GM12878 (cell line): ENCODE data around the gene GTF2F2. TPM values are rescaled to one million over a fixed set of nuclear protein-coding genes. Genes with fewer than 3 reads are reported as not detected.

Experiments used
- ATAC-seq: fragments of 200-7000 bp; cut with Tn5 transposase; 3 replicates; pipeline ENCODE4 v1.9.1; 2020; ENCODE audit warnings: mild to moderate bottlenecking, moderate library complexity
- BruUV-seq: library from RNA; stranded (reverse); fragments of 400-500 nt; replicated peaks from 2 replicates; lab custom pipeline; 2021; lab: Mats Ljungman, UMichigan
- CTCF ChIA-PET: fragments of 300-600 bp; sonication (Branson Sonifier 250); formaldehyde crosslinking; extraction: SDS; loops from one replicate; lab custom pipeline; 2021; ENCODE audit warnings: inconsistent platforms; lab: Yijun Ruan, JAX
- POLR2A ChIA-PET: fragments of 350-600 bp; formaldehyde crosslinking; extraction: SDS; loops from one replicate; lab custom pipeline; 2021; ENCODE audit warnings: inconsistent platforms; lab: Charles Lee
- RAD21 ChIA-PET: fragments of 300-600 bp; sonication (Branson Sonifier 250); formaldehyde crosslinking; loops from one replicate; lab custom pipeline; 2023; ENCODE audit warnings: antibody characterized with exemption; ENCODE audit not compliant: unreplicated experiment; lab: Charles Lee
- SMC1A ChIA-PET: fragments of 300-600 bp; sonication (Branson Sonifier 250); formaldehyde crosslinking; loops from one replicate; lab custom pipeline; 2023; ENCODE audit not compliant: unreplicated experiment, uncharacterized antibody; lab: Charles Lee
- DNase-seq: peaks from one replicate; pipeline ENCODE4 v3.0.0-alpha.2; 2011; ENCODE audit warnings: low read depth, low spot score
- FAIRE-seq: peaks from 3 replicates; lab custom pipeline; 2011; peaks lifted over from hg19 to GRCh38; lab: Jason Lieb, UNC
- H2AFZ ChIP-seq: 2 replicates; pipeline ENCODE4 v1.6.0; 2011; ENCODE audit warnings: low read depth, low read length, control low read depth; ENCODE audit not compliant: control insufficient read depth
- H3K27ac ChIP-seq: 2 replicates; pipeline ENCODE4 v1.5.1; 2011; ENCODE audit warnings: control low read depth; ENCODE audit not compliant: control insufficient read depth, insufficient read depth
- H3K27me3 ChIP-seq, 2 experiments: replicated peaks in 1 of 2; 2 replicates each; pipeline versions ENCODE4 v1.6.0 to v1.6.1; 2011; ENCODE audit warnings: low read length in 1 of 2; ENCODE audit not compliant: control insufficient read depth in 2 of 2, insufficient read depth in 2 of 2
- H3K36me3 ChIP-seq, 2 experiments: 2 replicates each; pipeline ENCODE4 v1.5.1; 2011; ENCODE audit warnings: low read length in 1 of 2; ENCODE audit not compliant: control insufficient read depth in 2 of 2, insufficient read depth in 2 of 2
- H3K4me1 ChIP-seq: 2 replicates; pipeline ENCODE4 v1.6.1; 2011; ENCODE audit warnings: mild to moderate bottlenecking, low read length, moderate library complexity, mixed read lengths; ENCODE audit not compliant: control insufficient read depth, insufficient read depth
- H3K4me2 ChIP-seq: 2 replicates; pipeline ENCODE4 v1.6.0; 2011; ENCODE audit warnings: control low read depth; ENCODE audit not compliant: control insufficient read depth, insufficient read depth
- H3K4me3 ChIP-seq: fragments of 200-600 bp; sonication (generic); 2 replicates; pipeline ENCODE4 v1.5.1; 2016
- H3K79me2 ChIP-seq: 2 replicates; pipeline ENCODE4 v1.6.0; 2011; ENCODE audit warnings: low read length; ENCODE audit not compliant: control insufficient read depth, insufficient read depth
- H3K9ac ChIP-seq: 2 replicates; pipeline ENCODE4 v1.8.0; 2011; ENCODE audit warnings: low read length, control low read depth, mixed read lengths; ENCODE audit not compliant: control insufficient read depth, insufficient read depth
- H3K9me3 ChIP-seq: replicated peaks from 3 replicates; pipeline ENCODE4 v1.5.1; 2011; ENCODE audit warnings: mild to moderate bottlenecking, low read length; ENCODE audit not compliant: control insufficient read depth, insufficient read depth
- H4K20me1 ChIP-seq: 2 replicates; pipeline ENCODE4 v1.6.0; 2011; ENCODE audit not compliant: control insufficient read depth, insufficient read depth
- RCOR1 ChIP-seq: conservative IDR thresholded peaks from 2 replicates; pipeline ENCODE4 v1.6.1; 2012; ENCODE audit warnings: low read depth, low read length, improper control_type of control experiment
- ZBTB4 ChIP-seq: fragments of 450-650 bp; formaldehyde crosslinking; IDR thresholded peaks from 2 replicates; pipeline ENCODE4 v1.4.0; 2022; ENCODE audit warnings: mild to moderate bottlenecking, moderate library complexity
- WGBS: methylation state at CpG from one replicate; pipeline ENCODE4 v1.1.6; 2016; ENCODE audit warnings: low lambda C conversion rate; ENCODE audit not compliant: insufficient replicate concordance, insufficient coverage; ENCODE audit errors: missing lambda C conversion rate; 5-methylcytosine and 5-hydroxymethylcytosine counted together
- in situ Hi-C: fragments of 300-500 bp; cut with MboI; formaldehyde crosslinking; loops from 9 replicates; pipeline ENCODE4 v1.14.3; 2018; ENCODE audit warnings: mixed read lengths
- intact Hi-C: fragments of 100-400 bp; cut with micrococcal nuclease; formaldehyde crosslinking; loops from one replicate; pipeline ENCODE4 v1.14.2; 2022; ENCODE audit not compliant: unreplicated experiment
- polyA plus RNA-seq, 11 experiments: library from polyadenylated mRNA; depleted of rRNA in 4 of 11; unstranded in 6 of 11; stranded (reverse) in 5 of 11; fragments of >200 nt; fragmentation: Nextera tagmentation in 4 of 11; fragmentation: Illumina TruSeq in 1 of 11; extraction: Ambion mirVana in 4 of 11; extraction: Trizol in 1 of 11; gene quantifications; 1 replicate in 1 of 11; 2 replicates in 10 of 11; pipeline versions ENCODE4 v1.2.1 to v1.2.3, GENCODE V29; 2011 to 2016; ENCODE audit warnings: inconsistent platforms in 2 of 11, missing spikeins in 2 of 11, low read depth in 1 of 11
- total RNA-seq, 4 experiments: library from RNA; depleted of rRNA in 3 of 4; stranded (reverse); fragments of >200 nt in 3 of 4; fragmentation: Illumina TruSeq in 1 of 4; extraction: Trizol in 1 of 4; gene quantifications; 2 replicates each; pipeline versions ENCODE4 v1.2.1 to v1.2.3, GENCODE V29; 2013 to 2021

GTF2F2 gene
- total and polyA plus RNA-seq, 10 of the 15 experiments (the other 5 are each of a cell fraction or from before 2014, with no cell fraction given), result 14.5 to 30.8 (median 22.6) TPM

- Histone ChIP-seq H3K4me1 (no peaks in the 10 kb centered on the region), H3K4me3 (no peak overlapping the region), H3K9ac (no peak overlapping the region), H3K4me2 (no peak overlapping the region), H4K20me1 (no peaks in the 10 kb centered on the region), H3K27me3 (0 out of 4 replicates have a peak, but pooled peaks cover 0 to 2% of the 10 kb centered on the region in 2 experiments), H2AFZ (no peak overlapping the region), H3K27ac (no peak overlapping the region), H3K9me3 (no peaks in the 10 kb centered on the region), H3K79me2 (no peaks in the 10 kb centered on the region), H3K36me3 (no peaks in the 10 kb centered on the region)
- TF ChIP-seq ZBTB4 (CRISPR knock-in tag) (no peak), RCOR1 (no peak)
- ATAC-seq (no peak), DNase-seq (no peak), FAIRE-seq (no peak)
- BruUV-seq, result no TSS peak
- WGBS, result 69% methylated on average over 5 of the region's 5 CpGs
- ChIA-PET CTCF (interaction anchor here (0.8 to 1.5 kb wide), 2 partner anchors 53 to 60 kb away, joined by 3 to 6 read pairs; no protein-coding TSS in a partner anchor), POLR2A (no interaction called here), RAD21 (interaction anchor here (1.0 kb wide), 1 partner anchor 181 kb away, joined by 3 read pairs; no protein-coding TSS in a partner anchor), SMC1A (no interaction called here)
- in situ Hi-C loops, result no loop called here
- intact Hi-C loops, result no loop called here
Measured at GRCh38 chr13:45100573-45101262, 19.6 kb upstream of the GTF2F2 start.
